Epithelial cell of proximal tubule (primary cell): ENCODE measurements around the gene SYT8. TPM values are rescaled to one million over a fixed set of nuclear protein-coding genes. Genes with fewer than 3 reads are reported as not detected.
"Not testable (repeated sequence)": the region's sequence is repeated elsewhere in the genome, so short reads cannot be mapped to it uniquely, and the experiment has no call there.

Experiments
- DNase-seq: peaks from one replicate; pipeline ENCODE4 v3.0.0-alpha.2; 2011; ENCODE audit warnings: low read depth
- H3K4me3 ChIP-seq: 2 replicates; pipeline ENCODE4 v1.5.1; 2011; ENCODE audit warnings: low read depth, mild to moderate bottlenecking, low read length
- total RNA-seq: library from RNA; depleted of rRNA; stranded (reverse); fragments of >200 nt; gene quantifications from 2 replicates; pipeline ENCODE4 v1.2.3, GENCODE V29; 2015
- TF ChIP-seq, protein P1 (sequence below): conservative IDR thresholded peaks from 2 replicates; pipeline ENCODE4 v1.5.1; 2012; ENCODE audit warnings: low read depth, mild to moderate bottlenecking, low read length

The SYT8 gene
- total RNA-seq, 1 donor from 2014 or later, result 0.81 TPM

DNA sequence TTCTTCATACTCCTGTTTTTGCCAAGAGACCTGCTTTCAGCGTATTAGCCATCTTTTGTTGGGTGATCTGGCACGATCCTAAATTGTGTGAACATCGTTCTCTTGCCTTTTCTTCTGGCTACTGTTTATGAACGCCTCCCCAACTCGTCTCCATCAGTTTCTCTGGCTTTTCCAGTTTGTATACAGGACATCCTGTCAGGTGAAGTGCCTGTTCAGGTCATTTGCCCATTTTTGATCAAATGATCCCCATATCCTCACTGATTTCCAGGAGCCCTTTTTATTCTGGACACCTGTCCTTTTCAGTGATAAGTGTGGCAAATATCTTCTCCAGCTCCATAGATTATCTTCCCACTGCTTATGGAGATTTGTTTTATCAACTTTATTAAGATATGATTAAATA, 22.5 kb upstream of the SYT8 start:
- no peak overlapping the region for H3K4me3 ChIP-seq
- TF ChIP-seq, protein P1, sequence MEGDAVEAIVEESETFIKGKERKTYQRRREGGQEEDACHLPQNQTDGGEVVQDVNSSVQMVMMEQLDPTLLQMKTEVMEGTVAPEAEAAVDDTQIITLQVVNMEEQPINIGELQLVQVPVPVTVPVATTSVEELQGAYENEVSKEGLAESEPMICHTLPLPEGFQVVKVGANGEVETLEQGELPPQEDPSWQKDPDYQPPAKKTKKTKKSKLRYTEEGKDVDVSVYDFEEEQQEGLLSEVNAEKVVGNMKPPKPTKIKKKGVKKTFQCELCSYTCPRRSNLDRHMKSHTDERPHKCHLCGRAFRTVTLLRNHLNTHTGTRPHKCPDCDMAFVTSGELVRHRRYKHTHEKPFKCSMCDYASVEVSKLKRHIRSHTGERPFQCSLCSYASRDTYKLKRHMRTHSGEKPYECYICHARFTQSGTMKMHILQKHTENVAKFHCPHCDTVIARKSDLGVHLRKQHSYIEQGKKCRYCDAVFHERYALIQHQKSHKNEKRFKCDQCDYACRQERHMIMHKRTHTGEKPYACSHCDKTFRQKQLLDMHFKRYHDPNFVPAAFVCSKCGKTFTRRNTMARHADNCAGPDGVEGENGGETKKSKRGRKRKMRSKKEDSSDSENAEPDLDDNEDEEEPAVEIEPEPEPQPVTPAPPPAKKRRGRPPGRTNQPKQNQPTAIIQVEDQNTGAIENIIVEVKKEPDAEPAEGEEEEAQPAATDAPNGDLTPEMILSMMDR, result no peak
- DNase-seq, result no peak

DNA sequence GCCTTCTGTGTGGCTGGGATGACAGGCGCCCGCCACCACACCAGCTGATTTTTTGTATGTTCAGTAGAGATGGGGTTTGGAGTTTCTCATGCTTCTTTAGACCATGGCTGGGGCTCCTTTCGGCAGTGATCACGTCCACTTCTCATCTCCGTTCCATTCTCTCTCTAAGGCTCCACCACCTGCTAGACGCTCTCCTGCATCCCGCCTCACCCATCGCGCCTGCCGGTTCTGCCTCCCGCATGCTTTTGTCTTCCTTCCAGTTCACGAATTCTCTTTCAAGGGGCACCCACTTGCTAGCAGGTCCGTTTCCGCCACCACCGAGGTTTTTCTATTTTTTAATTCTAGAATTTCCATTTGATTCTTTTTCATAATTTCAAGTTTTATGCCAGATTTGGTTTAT, 22.0 kb upstream of the SYT8 start:
- H3K4me3 ChIP-seq, result no peak overlapping the region
- DNase-seq, result no peak
- TF ChIP-seq, protein P1, result no peak

DNA sequence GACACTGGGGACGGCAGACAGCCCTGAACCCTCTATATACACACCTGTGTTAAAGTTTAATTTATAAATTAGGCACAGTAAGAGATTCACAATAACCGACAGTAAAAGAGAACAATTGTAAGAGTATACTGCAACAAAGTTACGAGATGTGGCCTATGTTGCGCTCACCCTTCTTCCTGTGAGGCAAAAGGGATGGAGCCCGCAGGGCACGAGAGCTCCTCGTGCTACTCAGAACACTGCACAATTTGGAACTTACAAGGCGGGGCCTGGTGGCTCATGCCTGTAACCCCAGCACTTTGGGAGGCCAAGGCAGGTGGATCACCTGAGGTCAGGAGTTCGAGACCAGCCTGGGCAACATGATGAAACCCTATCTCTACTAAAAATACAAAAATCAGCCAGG, 21.4 kb upstream of the SYT8 start:
- DNase-seq, result not testable (repeated sequence)

DNA sequence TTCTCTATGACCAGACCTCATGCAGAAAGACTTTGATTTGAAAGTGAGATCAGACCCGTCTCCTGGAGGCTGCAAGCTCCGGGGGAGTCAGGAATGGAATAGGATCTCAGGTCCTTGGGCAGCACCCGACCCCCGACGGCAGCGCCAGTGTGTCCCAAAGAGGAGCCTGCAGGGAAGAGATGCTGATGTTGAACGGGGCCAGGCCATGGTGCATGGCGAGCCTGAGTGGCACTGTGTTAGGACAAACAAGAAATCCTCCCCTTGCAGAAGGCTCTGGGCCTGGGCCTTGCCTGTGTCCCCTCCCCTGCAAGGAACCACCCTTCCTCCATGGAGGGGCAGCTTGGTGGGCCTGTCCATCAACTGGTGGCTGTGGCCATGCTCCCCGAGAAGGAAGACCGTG, 20.1 kb upstream of the SYT8 start:
- no peak overlapping the region for H3K4me3 ChIP-seq
- TF ChIP-seq, protein P1, result no peak
- no peak for DNase-seq

More for the DNA sequence above, 21.4 kb upstream of the SYT8 start:
- H3K4me3 ChIP-seq, result not testable (repeated sequence)

DNA sequence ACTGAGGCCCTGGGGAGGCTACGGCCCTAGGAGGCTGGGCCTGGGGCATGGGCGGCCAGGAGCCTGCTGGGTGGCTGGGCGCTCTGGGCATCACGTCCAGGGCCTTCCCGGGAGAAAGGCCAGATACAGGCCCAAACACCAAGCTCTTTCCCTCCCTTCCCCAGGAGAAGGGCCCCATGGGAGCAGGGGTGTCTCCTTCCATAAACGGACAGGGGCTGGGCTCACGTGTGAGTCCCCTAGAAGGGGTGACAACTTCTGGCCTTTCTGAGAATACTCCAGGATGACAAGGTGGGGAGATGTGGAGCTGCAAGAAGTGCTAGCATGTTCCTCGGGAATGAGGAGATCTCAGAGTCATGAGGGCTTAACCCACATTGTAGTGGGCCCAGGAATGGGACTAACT, 19.5 kb upstream of the SYT8 start:
- TF ChIP-seq, protein P1, result no peak
- no peak for DNase-seq
- H3K4me3 ChIP-seq, result no peak overlapping the region

DNA sequence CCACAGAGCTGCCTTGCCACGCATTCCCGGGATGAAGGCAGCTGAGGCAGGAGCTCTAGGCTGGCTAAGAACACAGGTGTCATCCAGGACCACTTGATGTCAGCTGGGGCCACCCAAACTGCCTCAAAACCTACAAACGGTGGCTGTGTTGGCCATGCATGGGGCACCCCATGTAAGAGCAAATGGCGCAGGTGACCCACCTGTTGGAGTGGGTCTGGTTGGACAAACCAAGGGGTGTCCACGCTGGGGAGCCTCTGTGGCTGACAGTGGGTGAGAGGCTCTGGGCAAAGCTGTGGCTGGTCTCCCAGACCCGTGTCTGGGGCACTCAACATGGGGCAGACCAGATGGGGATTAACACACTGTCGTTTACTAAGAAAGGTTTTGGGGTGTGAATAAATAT, 19.0 kb upstream of the SYT8 start:
- no peak overlapping the region for H3K4me3 ChIP-seq
- TF ChIP-seq, protein P1, result no peak
- DNase-seq, result no peak

DNA sequence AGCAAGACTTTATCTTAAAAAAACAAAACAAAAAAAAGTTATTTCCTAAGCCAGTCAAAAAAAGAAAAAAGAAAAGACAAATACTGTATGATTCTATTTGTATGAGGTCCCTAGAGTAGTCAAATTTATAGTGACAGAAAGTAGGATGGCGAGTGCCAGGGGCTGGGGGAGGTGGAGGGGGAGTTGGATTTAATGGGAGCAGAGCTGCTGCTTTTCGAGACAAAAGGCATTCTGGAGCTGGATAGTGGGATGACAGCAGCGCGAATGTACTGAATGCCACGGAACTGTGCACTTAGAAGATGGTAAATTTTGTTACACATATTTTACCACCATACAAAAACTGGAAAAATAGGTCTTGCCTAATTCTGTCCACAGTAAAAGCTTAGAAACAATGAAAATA, 17.8 kb upstream of the SYT8 start:
- no peak overlapping the region for H3K4me3 ChIP-seq
- DNase-seq, result no peak
- TF ChIP-seq, protein P1, result no peak

DNA sequence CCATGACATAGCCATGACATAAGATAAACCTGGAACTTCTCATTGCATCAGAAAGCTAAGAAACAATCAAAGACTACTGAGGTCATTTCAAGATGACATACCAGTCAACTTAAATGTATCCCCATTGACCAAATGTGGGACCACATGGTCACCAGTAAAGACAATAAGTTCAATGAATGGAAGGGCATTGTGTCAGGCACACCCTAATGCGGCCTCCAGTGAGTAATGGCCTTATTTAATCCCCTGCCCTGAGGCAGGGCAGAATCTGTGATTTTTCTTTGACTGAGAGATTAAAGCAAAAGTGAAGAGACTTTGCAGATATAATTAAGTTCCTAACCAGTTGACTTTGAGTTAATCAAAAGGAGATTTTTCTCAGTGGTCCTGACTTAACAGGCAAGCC, 17.3 kb upstream of the SYT8 start:
- no peak for DNase-seq
- TF ChIP-seq, protein P1, result no peak
- no peak overlapping the region for H3K4me3 ChIP-seq
